SK-N-SH (cell line): ENCODE results near the gene UTF1. TPM values are rescaled to one million over a fixed set of nuclear protein-coding genes. Genes with fewer than 3 reads are reported as not detected.

ENCODE experiments used
- CTCF ChIA-PET: fragments of 300-600, 350-600 bp; formaldehyde crosslinking; extraction: SDS; loops from one replicate; lab custom pipeline; 2021; lab: Yijun Ruan, JAX
- POLR2A ChIA-PET: fragments of 350-600 bp; sonication (Branson Sonifier 250); formaldehyde crosslinking; extraction: SDS; loops from one replicate; lab custom pipeline; 2020; ENCODE audit warnings: antibody characterized with exemption, inconsistent platforms; lab: Yijun Ruan, JAX
- DNase-seq: peaks from one replicate; pipeline ENCODE4 v3.0.0; 2012
- H2AFZ ChIP-seq: fragments of 200-600 bp; sonication (generic); 2 replicates; pipeline ENCODE4 v1.8.1; 2016; ENCODE audit warnings: antibody characterized with exemption, mild to moderate bottlenecking, low read depth
- H3F3A ChIP-seq: fragments of 200-600 bp; sonication (generic); replicated peaks from 2 replicates; pipeline ENCODE3; 2016; ENCODE audit warnings: antibody characterized with exemption, mild to moderate bottlenecking; ENCODE audit not compliant: insufficient read depth
- H3K27ac ChIP-seq, 2 experiments: fragments of 200-500 bp in 1 of 2; fragments of 200-600 bp in 1 of 2; sonication (Bioruptor generic) in 1 of 2; sonication (generic), shearing (Covaris generic) in 1 of 2; 2 replicates each; pipeline versions ENCODE4 v1.5.1 to v1.6.1; 2014 to 2016; ENCODE audit warnings: low read depth in 2 of 2, inconsistent platforms in 1 of 2, low read length in 1 of 2, mild to moderate bottlenecking in 1 of 2, mixed read lengths in 1 of 2
- H3K27me3 ChIP-seq: fragments of 200-600 bp; sonication (generic), shearing (Covaris generic); 2 replicates; pipeline ENCODE4 v1.6.1; 2016; ENCODE audit warnings: mixed run types; ENCODE audit not compliant: insufficient read depth
- H3K36me3 ChIP-seq, 2 experiments: fragments of 200-500 bp in 1 of 2; fragments of 200-600 bp in 1 of 2; sonication (Bioruptor generic) in 1 of 2; sonication (generic) in 1 of 2; replicated peaks in 1 of 2; 2 replicates each; pipeline versions ENCODE3 to v1.5.1; 2014 to 2016; ENCODE audit warnings: low read length in 1 of 2, mild to moderate bottlenecking in 1 of 2; ENCODE audit not compliant: insufficient read depth in 2 of 2, control insufficient read depth in 1 of 2
- H3K4me1 ChIP-seq, 2 experiments: fragments of 200-500 bp in 1 of 2; fragments of 200-600 bp in 1 of 2; sonication (Bioruptor generic) in 1 of 2; sonication (generic), shearing (Covaris generic) in 1 of 2; 2 replicates each; pipeline versions ENCODE4 v1.5.1 to v1.6.1; 2014 to 2016; ENCODE audit warnings: low read depth in 1 of 2, low read length in 1 of 2, mixed run types in 1 of 2; ENCODE audit not compliant: insufficient read depth in 2 of 2, control insufficient read depth in 1 of 2
- H3K4me2 ChIP-seq: fragments of 200-600 bp; sonication (generic), shearing (Covaris generic); 2 replicates; pipeline ENCODE4 v1.6.1; 2017; ENCODE audit warnings: mixed run types
- H3K4me3 ChIP-seq, 2 experiments: fragments of 200-500 bp in 1 of 2; fragments of 200-600 bp in 1 of 2; sonication (Bioruptor generic) in 1 of 2; sonication (generic), shearing (Covaris generic) in 1 of 2; 2 replicates each; pipeline versions ENCODE4 v1.5.1 to v1.8.1; 2014 to 2016; ENCODE audit warnings: low read depth in 2 of 2, inconsistent platforms in 1 of 2, low read length in 1 of 2, mild to moderate bottlenecking in 1 of 2, mixed read lengths in 1 of 2, moderate library complexity in 1 of 2
- H3K79me2 ChIP-seq: fragments of 200-600 bp; sonication (generic); 2 replicates; pipeline ENCODE4 v1.8.1; 2017; ENCODE audit warnings: mild to moderate bottlenecking; ENCODE audit not compliant: insufficient read depth
- H3K9ac ChIP-seq: fragments of 200-600 bp; sonication (generic); 2 replicates; pipeline ENCODE4 v1.6.1; 2017; ENCODE audit warnings: mixed run types
- H3K9me2 ChIP-seq: fragments of 200-600 bp; sonication (generic); 2 replicates; pipeline ENCODE4 v1.6.1; 2017; ENCODE audit warnings: mixed run types
- H3K9me3 ChIP-seq: fragments of 200-600 bp; sonication (generic); 2 replicates; pipeline ENCODE4 v1.6.1; 2017; ENCODE audit warnings: mixed run types, mild to moderate bottlenecking, moderate library complexity
- H4K20me1 ChIP-seq: fragments of 200-600 bp; sonication (generic); 2 replicates; pipeline ENCODE4 v1.6.1; 2017; ENCODE audit warnings: mild to moderate bottlenecking, mixed run types; ENCODE audit not compliant: insufficient read depth
- CHD2 ChIP-seq: fragments of 150-350 bp; IDR thresholded peaks from 2 replicates; pipeline ENCODE4 v1.6.1; 2018; ENCODE audit warnings: low read length; ENCODE audit not compliant: partially characterized antibody
- ELF1 ChIP-seq: IDR thresholded peaks from 2 replicates; pipeline ENCODE4 v1.4.0; 2012
- EP300 ChIP-seq, 2 experiments: IDR thresholded peaks; 2 replicates each; pipeline versions ENCODE4 v1.4.0 to v1.6.1; 2012; ENCODE audit warnings: borderline replicate concordance in 1 of 2, low read depth in 1 of 2, low read length in 1 of 2
- EZH2phosphoT487 ChIP-seq: fragments of 200-600 bp; sonication (generic); IDR thresholded peaks from 2 replicates; pipeline ENCODE4 v1.6.1; 2017; ENCODE audit warnings: low read depth, mixed run types, mild to moderate bottlenecking, antibody characterized with exemption, moderate library complexity, borderline replicate concordance
- FOXJ3 ChIP-seq: sonication (generic); formaldehyde crosslinking; IDR thresholded peaks from 2 replicates; pipeline ENCODE4 v1.5.1; 2020; ENCODE audit warnings: mild to moderate bottlenecking, missing genetic modification reagents
- FOXM1 ChIP-seq: IDR thresholded peaks from 2 replicates; pipeline ENCODE4 v1.4.0; 2012; ENCODE audit warnings: low read depth, mild to moderate bottlenecking
- GABPA ChIP-seq: IDR thresholded peaks from 2 replicates; pipeline ENCODE4 v1.4.0; 2012; ENCODE audit warnings: low read depth, mild to moderate bottlenecking
- JUND ChIP-seq: IDR thresholded peaks from 2 replicates; pipeline ENCODE4 v1.4.0; 2012
- MAX ChIP-seq: IDR thresholded peaks from 2 replicates; pipeline ENCODE4 v1.4.0; 2012; ENCODE audit warnings: low read depth
- MEF2A ChIP-seq: IDR thresholded peaks from 2 replicates; pipeline ENCODE4 v1.4.0; 2012; ENCODE audit warnings: low read depth, borderline replicate concordance
- MXI1 ChIP-seq: IDR thresholded peaks from 2 replicates; pipeline ENCODE4 v1.6.1; 2012; ENCODE audit warnings: mild to moderate bottlenecking, low read depth, low read length, improper control_type of control experiment
- NRF1 ChIP-seq: IDR thresholded peaks from 2 replicates; pipeline ENCODE4 v1.6.1; 2012; ENCODE audit warnings: low read depth, mild to moderate bottlenecking, low read length
- POLR2AphosphoS5 ChIP-seq: IDR thresholded peaks from 2 replicates; pipeline ENCODE4 v1.6.1; 2012; ENCODE audit warnings: low read depth, low read length
- RAD21 ChIP-seq: IDR thresholded peaks from 2 replicates; pipeline ENCODE4 v1.6.1; 2012; ENCODE audit warnings: mild to moderate bottlenecking, low read length
- RCOR1 ChIP-seq: fragments of 150-350 bp; IDR thresholded peaks from 2 replicates; pipeline ENCODE4 v1.6.1; 2017; ENCODE audit warnings: antibody characterized with exemption, low read length
- SIN3A ChIP-seq: IDR thresholded peaks from 2 replicates; pipeline ENCODE4 v1.6.1; 2012; ENCODE audit warnings: low read depth, mild to moderate bottlenecking, low read length, moderate library complexity, borderline replicate concordance
- SMC3 ChIP-seq: IDR thresholded peaks from 2 replicates; pipeline ENCODE4 v1.6.1; 2012; ENCODE audit warnings: low read depth, low read length, improper control_type of control experiment
- TCF12 ChIP-seq: IDR thresholded peaks from 2 replicates; pipeline ENCODE4 v1.4.0; 2012
- USF1 ChIP-seq: IDR thresholded peaks from 2 replicates; pipeline ENCODE4 v1.4.0; 2012; ENCODE audit warnings: low read depth, borderline replicate concordance
- YY1 ChIP-seq: IDR thresholded peaks from 2 replicates; pipeline ENCODE4 v1.4.0; 2012; ENCODE audit warnings: low read depth, mild to moderate bottlenecking
- WGBS: methylation state at CpG from one replicate; pipeline ENCODE4 v1.1.6; 2017; ENCODE audit warnings: low lambda C conversion rate; 5-methylcytosine and 5-hydroxymethylcytosine counted together
- polyA plus RNA-seq, 3 experiments: library from polyadenylated mRNA; depleted of rRNA; stranded (reverse); fragments of >200 nt; gene quantifications; 2 replicates each; pipeline ENCODE4 v1.2.3, GENCODE V29; 2012
- TF ChIP-seq, protein P1 (sequence below): IDR thresholded peaks from 2 replicates; pipeline ENCODE4; 2012

Gene UTF1
- polyA plus RNA-seq, 1 of the 3 experiments (the other 2 are of a cell fraction) = not detected

DNA sequence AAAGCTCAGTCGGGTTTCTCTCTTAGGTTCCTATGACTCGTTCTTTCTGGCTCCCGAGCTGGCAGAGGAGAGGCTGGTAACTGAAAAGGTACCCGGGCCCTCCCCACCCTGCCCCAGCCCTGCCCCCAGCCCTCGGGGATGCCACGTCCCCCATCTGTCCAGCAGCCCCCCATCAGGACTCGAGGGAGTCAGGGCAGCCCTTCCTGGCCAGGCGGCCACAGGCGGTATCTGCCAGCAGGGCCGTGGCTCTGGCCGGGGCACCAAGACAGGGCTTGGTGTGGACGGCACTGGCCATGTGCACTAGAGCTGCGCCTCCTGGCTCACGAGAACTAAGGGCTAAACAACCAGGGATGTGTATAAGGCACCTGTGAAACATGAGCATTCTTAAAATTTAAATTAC lies 40.3 kb upstream of the UTF1 start:
- Histone ChIP-seq H3K9ac (no peak overlapping the region), H3K4me2 (no peak overlapping the region), H3K27me3 (no peaks in the 10 kb centered on the region; the same call in 1 of the 2 replicates), H3K79me2 (no peaks in the 10 kb centered on the region), H3K4me3 (no peak overlapping the region), H3K4me1 (no peaks in the 10 kb centered on the region), H2AFZ (no peak overlapping the region), H4K20me1 (no peaks in the 10 kb centered on the region), H3K27ac (no peak overlapping the region), H3F3A (no peaks in the 10 kb centered on the region), H3K9me2 (no peaks in the 10 kb centered on the region), H3K36me3 (no peaks in the 10 kb centered on the region), H3K9me3 (no peaks in the 10 kb centered on the region)
- ChIA-PET POLR2A (no interaction called here), CTCF (no interaction called here)
- WGBS = 33% methylated on average over 8 of the region's 14 CpGs
- TF ChIP-seq RCOR1 (no peak), NRF1 (no peak), MXI1 (no peak), TCF12 (no peak), MEF2A (no peak), SIN3A (no peak), POLR2AphosphoS5 (no peak), MAX (no peak), JUND (no peak), SMC3 (no peak), EP300 (IDR thresholded peaks at IDR 0.05; ENCODE audit: borderline replicate concordance in 1 of 2, low read depth in 1 of 2, low read length in 1 of 2) (no peak)
- TF ChIP-seq, protein P1, sequence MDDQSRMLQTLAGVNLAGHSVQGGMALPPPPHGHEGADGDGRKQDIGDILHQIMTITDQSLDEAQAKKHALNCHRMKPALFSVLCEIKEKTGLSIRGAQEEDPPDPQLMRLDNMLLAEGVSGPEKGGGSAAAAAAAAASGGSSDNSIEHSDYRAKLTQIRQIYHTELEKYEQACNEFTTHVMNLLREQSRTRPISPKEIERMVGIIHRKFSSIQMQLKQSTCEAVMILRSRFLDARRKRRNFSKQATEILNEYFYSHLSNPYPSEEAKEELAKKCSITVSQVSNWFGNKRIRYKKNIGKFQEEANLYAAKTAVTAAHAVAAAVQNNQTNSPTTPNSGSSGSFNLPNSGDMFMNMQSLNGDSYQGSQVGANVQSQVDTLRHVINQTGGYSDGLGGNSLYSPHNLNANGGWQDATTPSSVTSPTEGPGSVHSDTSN = no peak
- no peak for DNase-seq

DNA sequence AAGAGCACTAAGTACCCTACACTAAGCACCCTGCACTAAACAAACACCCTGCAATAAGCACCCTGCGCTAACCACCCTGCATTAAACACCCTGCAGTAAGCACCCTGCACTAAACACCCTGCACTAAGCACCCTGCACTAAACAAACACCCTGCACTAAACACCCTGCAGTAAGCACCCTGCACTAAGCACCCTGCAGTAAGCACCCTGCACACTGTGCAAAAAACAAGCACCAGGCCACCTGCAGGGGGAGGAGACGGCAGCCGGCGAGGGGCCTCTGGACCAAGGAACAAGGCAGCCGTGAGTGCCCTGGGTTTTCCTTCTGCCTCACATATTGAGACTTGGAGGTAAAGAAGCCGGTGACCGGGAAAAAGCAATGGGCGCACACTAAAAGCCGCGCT lies 39.8 kb upstream of the UTF1 start:
- H3K4me3 ChIP-seq = no peak overlapping the region
- TF ChIP-seq POLR2AphosphoS5 = no peak
- TF ChIP-seq RAD21 = no peak
- TF ChIP-seq SMC3 = no peak
- no peak for TF ChIP-seq FOXM1
- no peak for TF ChIP-seq EZH2phosphoT487
- TF ChIP-seq, protein P1 = no peak
- no peak for TF ChIP-seq FOXJ3 (CRISPR knock-in tag)
- no peak for TF ChIP-seq GABPA
- no peak for TF ChIP-seq YY1
- no peak for TF ChIP-seq CHD2
- TF ChIP-seq ELF1 = no peak
- TF ChIP-seq USF1 = no peak
- TF ChIP-seq, all 33 proteins: peak for 0
- WGBS = 67% methylated on average over 10 of the region's 10 CpGs
- Histone ChIP-seq H2AFZ (no peak overlapping the region), H3K79me2 (no peaks in the 10 kb centered on the region), H3K9me2 (no peaks in the 10 kb centered on the region), H3K9ac (no peak overlapping the region), H3K4me2 (no peak overlapping the region), H3F3A (no peaks in the 10 kb centered on the region), H3K27me3 (no peaks in the 10 kb centered on the region; the same call in 1 of the 2 replicates), H3K9me3 (no peaks in the 10 kb centered on the region), H3K36me3 (no peaks in the 10 kb centered on the region), H3K4me1 (no peaks in the 10 kb centered on the region), H3K27ac (no peak overlapping the region), H4K20me1 (no peaks in the 10 kb centered on the region)
- CTCF ChIA-PET = no interaction called here
- DNase-seq = no peak
- POLR2A ChIA-PET = no interaction called here
